Breast epithelium (tissue), 4 donors: ENCODE data around the gene NME2. TPM values are rescaled to one million over a fixed set of nuclear protein-coding genes. Genes with fewer than 3 reads are reported as not detected.
"Not testable (repeated sequence)": the region's sequence is repeated elsewhere in the genome, so short reads cannot be mapped to it uniquely, and the experiment has no call there.

Experiments
- DNase-seq, 2 donors: peaks; one replicate each; pipeline ENCODE4 v3.0.0-alpha.2; 2019; ENCODE audit warnings: low spot score in 2 of 2
- H3K27ac ChIP-seq, 2 donors: fragments of 200-600 bp; sonication (generic) in 1 of 2; one replicate each; pipeline ENCODE4 v1.5.1; 2016 to 2019; ENCODE audit warnings: mild to moderate bottlenecking in 1 of 2
- H3K27me3 ChIP-seq, 2 donors: fragments of 200-600 bp; sonication (generic) in 1 of 2; one replicate each; pipeline versions ENCODE4 v1.5.1 to v1.6.0; 2017 to 2019; ENCODE audit warnings: control low read depth in 1 of 2, mild to moderate bottlenecking in 1 of 2
- H3K36me3 ChIP-seq: fragments of 200-600 bp; one replicate; pipeline ENCODE4 v1.5.1; 2019
- H3K4me1 ChIP-seq, 2 donors: fragments of 200-600 bp; sonication (generic); one replicate each; pipeline ENCODE4 v1.5.1; 2016 to 2019; ENCODE audit warnings: control low read depth in 1 of 2
- H3K4me3 ChIP-seq, 3 donors: fragments of 200-600 bp; sonication (generic); 1 replicate in 2 of 3; 2 replicates in 1 of 3; pipeline ENCODE4 v1.5.1; 2016 to 2019; ENCODE audit warnings: mild to moderate bottlenecking in 3 of 3, moderate library complexity in 2 of 3
- H3K9me3 ChIP-seq, 2 donors: fragments of 200-600 bp; sonication (generic) in 1 of 2; one replicate each; pipeline ENCODE4 v1.5.1; 2016 to 2019; ENCODE audit warnings: control low read depth in 1 of 2
- POLR2A ChIP-seq: fragments of 450-650 bp; IDR thresholded peaks from one replicate; pipeline ENCODE4 v1.6.1; 2016; ENCODE audit warnings: antibody characterized with exemption, mild to moderate bottlenecking, moderate library complexity
- POLR2AphosphoS5 ChIP-seq, 3 donors: sonication (generic); formaldehyde crosslinking; IDR thresholded peaks; one replicate each; pipeline ENCODE4 v1.6.1; 2017; ENCODE audit warnings: antibody characterized with exemption in 3 of 3
- intact Hi-C: fragments of 100-400 bp; cut with DNase I; formaldehyde crosslinking; loops from one replicate; pipeline ENCODE4 v1.15.1; 2023; ENCODE audit warnings: low total_unique reads
- total RNA-seq, 3 donors: library from RNA; depleted of rRNA; stranded (reverse); fragments of >200 nt; gene quantifications; one replicate each; pipeline ENCODE4 v1.1.0, GENCODE V29; 2016
- TF ChIP-seq, protein P1 (sequence below), 3 donors: fragments of 450-650 bp; IDR thresholded peaks; one replicate each; pipeline ENCODE4 v1.5.1; 2016 to 2017; ENCODE audit warnings: antibody characterized with exemption in 3 of 3, mild to moderate bottlenecking in 3 of 3, moderate library complexity in 3 of 3

The NME2 gene
- total RNA-seq, 3 donors from 2014 or later = 394 to 566 (median 465) TPM

DNA sequence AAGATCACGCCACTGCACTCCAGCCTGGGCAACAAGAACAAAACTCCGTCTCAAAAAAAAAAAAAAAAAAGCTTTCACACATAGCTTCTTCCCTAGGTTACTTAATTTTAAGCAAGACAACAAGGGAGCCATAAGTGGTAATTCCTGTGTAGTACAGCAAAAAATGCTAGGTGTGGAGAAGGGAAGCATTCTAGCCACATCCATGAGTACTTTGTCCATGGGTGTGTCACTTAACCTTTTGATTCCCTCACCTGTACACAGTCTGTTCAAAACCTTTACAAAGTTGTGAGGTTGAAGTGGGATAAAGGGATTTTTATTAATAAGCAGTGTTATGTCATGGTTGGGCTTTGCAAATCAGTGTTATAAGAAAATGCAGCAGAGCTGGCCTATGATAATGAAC is 4.5 kb downstream of the NME2 start:
- intact Hi-C loops = no loop called here
- H3K27ac ChIP-seq = no peak overlapping the region
- H3K9me3 ChIP-seq = no peaks in the 10 kb centered on the region
- H3K36me3 ChIP-seq = peaks cover 4% of the 10 kb centered on the region
- no peak for DNase-seq
- H3K27me3 ChIP-seq = no peaks in the 10 kb centered on the region
- H3K4me3 ChIP-seq = no peak overlapping the region
- no peaks in the 10 kb centered on the region for H3K4me1 ChIP-seq
- TF ChIP-seq POLR2A = no peak
- TF ChIP-seq, protein P1, sequence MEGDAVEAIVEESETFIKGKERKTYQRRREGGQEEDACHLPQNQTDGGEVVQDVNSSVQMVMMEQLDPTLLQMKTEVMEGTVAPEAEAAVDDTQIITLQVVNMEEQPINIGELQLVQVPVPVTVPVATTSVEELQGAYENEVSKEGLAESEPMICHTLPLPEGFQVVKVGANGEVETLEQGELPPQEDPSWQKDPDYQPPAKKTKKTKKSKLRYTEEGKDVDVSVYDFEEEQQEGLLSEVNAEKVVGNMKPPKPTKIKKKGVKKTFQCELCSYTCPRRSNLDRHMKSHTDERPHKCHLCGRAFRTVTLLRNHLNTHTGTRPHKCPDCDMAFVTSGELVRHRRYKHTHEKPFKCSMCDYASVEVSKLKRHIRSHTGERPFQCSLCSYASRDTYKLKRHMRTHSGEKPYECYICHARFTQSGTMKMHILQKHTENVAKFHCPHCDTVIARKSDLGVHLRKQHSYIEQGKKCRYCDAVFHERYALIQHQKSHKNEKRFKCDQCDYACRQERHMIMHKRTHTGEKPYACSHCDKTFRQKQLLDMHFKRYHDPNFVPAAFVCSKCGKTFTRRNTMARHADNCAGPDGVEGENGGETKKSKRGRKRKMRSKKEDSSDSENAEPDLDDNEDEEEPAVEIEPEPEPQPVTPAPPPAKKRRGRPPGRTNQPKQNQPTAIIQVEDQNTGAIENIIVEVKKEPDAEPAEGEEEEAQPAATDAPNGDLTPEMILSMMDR (IDR thresholded peaks at IDR 0.05) = no peak
- TF ChIP-seq POLR2AphosphoS5 (IDR thresholded peaks at IDR 0.05) = no peak

DNA sequence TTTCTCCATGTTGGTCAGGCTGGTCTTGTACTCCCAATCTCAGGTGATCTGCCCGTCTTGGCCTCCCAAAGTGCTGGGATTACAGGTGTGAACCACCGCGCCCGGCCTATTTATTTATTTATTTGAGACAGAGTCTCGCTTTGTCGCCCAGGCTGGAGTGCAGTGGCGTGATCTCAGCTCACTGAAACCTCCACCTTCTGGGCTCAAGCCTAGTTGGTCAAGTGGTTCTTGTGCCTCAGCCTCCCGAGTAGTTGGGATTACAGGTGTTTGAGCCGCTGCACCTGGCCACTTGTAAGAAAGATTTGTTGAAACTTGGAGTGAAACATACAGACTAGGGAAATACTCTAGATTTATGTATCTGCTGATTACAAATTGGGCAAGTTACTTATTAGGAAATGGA is 5.8 kb downstream of the NME2 start:
- H3K36me3 ChIP-seq, DNase-seq, H3K4me3 ChIP-seq, intact Hi-C loops, H3K27me3 ChIP-seq, H3K9me3 ChIP-seq, H3K4me1 ChIP-seq, H3K27ac ChIP-seq: not testable (repeated sequence)

DNA sequence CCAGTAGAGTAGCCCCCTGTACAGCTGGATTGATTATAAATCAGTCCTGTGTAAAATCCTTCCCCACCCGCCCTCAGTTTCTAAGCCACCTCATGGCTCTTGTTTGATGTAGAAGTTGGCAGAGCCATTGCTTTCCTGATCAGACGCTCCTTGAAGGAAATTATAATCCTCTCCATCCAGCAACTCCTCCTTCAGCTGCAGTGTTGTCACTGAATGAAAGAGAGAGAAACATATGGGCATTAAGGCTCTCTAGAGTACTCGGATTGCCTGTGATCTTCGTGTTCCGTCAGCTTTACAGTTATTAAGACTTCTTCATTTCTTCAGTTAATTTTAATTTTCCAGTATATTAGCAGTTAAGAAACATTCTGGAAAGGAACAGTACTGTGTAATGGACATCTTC is 14.3 kb downstream of the NME2 start:
- TF ChIP-seq, protein P1 (IDR thresholded peaks at IDR 0.05) = no peak
- TF ChIP-seq POLR2A (no peak), POLR2AphosphoS5 (IDR thresholded peaks at IDR 0.05) (no peak)
- intact Hi-C loops = no loop called here
- H3K36me3 ChIP-seq = no peaks in the 10 kb centered on the region
- H3K27me3 ChIP-seq = no peaks in the 10 kb centered on the region
- no peak overlapping the region for H3K4me3 ChIP-seq
- no peaks in the 10 kb centered on the region for H3K4me1 ChIP-seq
- DNase-seq = no peak
- peak overlapping the region in 1 of 2 donors; percentile 32 for H3K27ac ChIP-seq
- no peaks in the 10 kb centered on the region for H3K9me3 ChIP-seq

DNA sequence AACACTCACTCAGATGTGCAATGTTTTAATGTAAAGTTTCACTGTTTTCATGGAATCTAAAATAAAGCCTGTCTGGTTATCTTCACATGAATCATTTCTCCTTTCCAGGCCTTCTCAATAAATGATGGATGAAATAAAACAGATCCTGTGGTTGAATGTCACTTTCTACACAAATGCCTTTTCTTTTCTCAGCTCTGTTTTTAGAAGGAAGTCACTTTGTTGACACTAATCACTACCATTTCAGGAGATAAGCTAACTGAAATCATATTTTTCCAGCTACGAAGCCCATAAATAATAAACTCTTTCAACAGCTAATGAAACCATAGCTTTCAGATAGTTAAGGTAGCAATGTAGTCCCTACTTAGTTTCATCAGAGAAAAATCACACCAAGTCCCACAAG is 17.9 kb downstream of the NME2 start:
- intact Hi-C loops = no loop called here
- Histone ChIP-seq H3K27me3 (no peaks in the 10 kb centered on the region), H3K27ac (no peak overlapping the region), H3K36me3 (no peaks in the 10 kb centered on the region), H3K4me1 (no peaks in the 10 kb centered on the region), H3K4me3 (no peak overlapping the region), H3K9me3 (no peaks in the 10 kb centered on the region)
- no peak for DNase-seq
- no peak for TF ChIP-seq POLR2A
- TF ChIP-seq, protein P1 (IDR thresholded peaks at IDR 0.05) = no peak
- no peak for TF ChIP-seq POLR2AphosphoS5 (IDR thresholded peaks at IDR 0.05)

DNA sequence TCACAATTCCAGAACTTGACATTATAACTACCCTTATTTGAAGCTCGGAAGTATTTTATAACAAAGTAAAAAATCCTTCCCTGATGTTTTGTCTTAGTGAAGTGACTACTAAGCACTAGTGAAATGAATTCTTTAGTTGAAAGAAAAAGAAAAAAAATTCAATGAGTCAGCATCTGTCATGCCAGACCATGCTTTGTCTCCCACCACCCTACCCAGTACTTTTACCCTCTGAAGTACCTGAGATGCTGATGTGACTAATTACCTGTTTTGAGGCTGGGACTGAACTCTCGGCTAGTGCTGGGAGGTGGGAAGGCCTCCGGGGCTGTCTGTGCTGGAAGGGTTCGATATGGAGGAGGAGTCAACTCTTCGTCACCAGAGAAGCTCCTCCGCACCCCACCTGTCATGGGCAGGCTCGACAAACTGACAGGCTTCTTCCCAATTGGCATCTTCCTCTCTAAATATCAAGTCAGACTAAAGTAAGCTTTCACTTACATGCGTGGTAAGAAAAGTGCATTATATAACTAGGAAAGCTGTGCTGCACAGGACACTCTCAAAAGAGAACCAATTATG is 19.6 kb downstream of the NME2 start:
- Histone ChIP-seq H3K4me1 (no peaks in the 10 kb centered on the region), H3K4me3 (no peak overlapping the region), H3K9me3 (no peaks in the 10 kb centered on the region), H3K27ac (no peak overlapping the region), H3K27me3 (no peaks in the 10 kb centered on the region), H3K36me3 (no peaks in the 10 kb centered on the region)
- intact Hi-C loops = no loop called here
- no peak for DNase-seq
- no peak for TF ChIP-seq POLR2A
- no peak for TF ChIP-seq POLR2AphosphoS5 (IDR thresholded peaks at IDR 0.05)
- TF ChIP-seq, protein P1 (IDR thresholded peaks at IDR 0.05) = no peak
